ENCODE results near the gene GPR176.

Gene GPR176

GRCh38 chr15:39864116-39864515, 56.0 kb downstream of the GPR176 start:
- DNase-seq (ENCODE audit: low read depth, low spot score): no peak
- TF ChIP-seq CTCF (IDR thresholded peaks at IDR 0.05; ENCODE audit: low read depth, low read length): no peak
- in situ Hi-C loops (cut with HindIII; ENCODE audit: low sequenced_read_pairs): no loop called here
- no peak overlapping the region for H3K4me3 ChIP-seq (ENCODE audit: low read depth, low read length)

- no peak for TF ChIP-seq CTCF (IDR thresholded peaks at IDR 0.05; ENCODE audit: low read depth, low read length)
- H3K4me3 ChIP-seq (ENCODE audit: low read depth, low read length): no peak overlapping the region
- DNase-seq (ENCODE audit: low read depth, low spot score): no peak
- in situ Hi-C loops (cut with HindIII; ENCODE audit: low sequenced_read_pairs): no loop called here
These were observed 59.2 kb downstream of the GPR176 start for GRCh38 chr15:39860871-39861270.

- DNase-seq (ENCODE audit: low read depth, low spot score): peak; percentile 22
- in situ Hi-C loops (cut with HindIII; ENCODE audit: low sequenced_read_pairs): no loop called here
- no peak overlapping the region for H3K4me3 ChIP-seq (ENCODE audit: low read depth, low read length)
- no peak for TF ChIP-seq CTCF (IDR thresholded peaks at IDR 0.05; ENCODE audit: low read depth, low read length)
These were observed 59.9 kb downstream of the GPR176 start for GRCh38 chr15:39860200-39860599.

DNA sequence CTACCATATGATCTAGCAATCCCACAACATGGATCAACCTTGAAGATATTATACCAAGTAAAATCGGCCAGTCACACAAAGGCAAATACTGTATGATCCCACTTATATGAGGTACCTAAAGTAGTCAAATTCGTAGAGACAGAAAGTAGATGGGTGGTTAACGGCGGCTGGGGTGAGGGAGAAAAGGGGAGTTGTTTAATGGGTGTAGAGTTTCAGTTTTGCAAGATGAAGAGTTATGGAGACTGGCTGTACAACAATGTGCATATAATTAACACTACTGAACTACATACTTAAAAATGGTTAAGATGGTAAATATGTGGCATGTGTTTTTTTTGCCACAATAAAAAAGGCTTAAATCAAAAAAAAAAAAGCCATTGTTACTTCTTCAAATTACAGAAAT, 60.4 kb downstream of the GPR176 start:
- in situ Hi-C loops (cut with HindIII; ENCODE audit: low sequenced_read_pairs): no loop called here
- no peak overlapping the region for H3K4me3 ChIP-seq (ENCODE audit: low read depth, low read length)
- TF ChIP-seq CTCF (IDR thresholded peaks at IDR 0.05; ENCODE audit: low read depth, low read length): no peak
- DNase-seq (ENCODE audit: low read depth, low spot score): no peak

GRCh38 chr15:39857132-39857531, 62.9 kb downstream of the GPR176 start:
- TF ChIP-seq CTCF (IDR thresholded peaks at IDR 0.05; ENCODE audit: low read depth, low read length): no peak
- DNase-seq (ENCODE audit: low read depth, low spot score): no peak
- in situ Hi-C loops (cut with HindIII; ENCODE audit: low sequenced_read_pairs): no loop called here
- no peak overlapping the region for H3K4me3 ChIP-seq (ENCODE audit: low read depth, low read length)

GRCh38 chr15:39856357-39856756, 63.7 kb downstream of the GPR176 start:
- no peak for DNase-seq (ENCODE audit: low read depth, low spot score)
- TF ChIP-seq CTCF (IDR thresholded peaks at IDR 0.05; ENCODE audit: low read depth, low read length): no peak
- H3K4me3 ChIP-seq (ENCODE audit: low read depth, low read length): no peak overlapping the region
- in situ Hi-C loops (cut with HindIII; ENCODE audit: low sequenced_read_pairs): no loop called here

DNA sequence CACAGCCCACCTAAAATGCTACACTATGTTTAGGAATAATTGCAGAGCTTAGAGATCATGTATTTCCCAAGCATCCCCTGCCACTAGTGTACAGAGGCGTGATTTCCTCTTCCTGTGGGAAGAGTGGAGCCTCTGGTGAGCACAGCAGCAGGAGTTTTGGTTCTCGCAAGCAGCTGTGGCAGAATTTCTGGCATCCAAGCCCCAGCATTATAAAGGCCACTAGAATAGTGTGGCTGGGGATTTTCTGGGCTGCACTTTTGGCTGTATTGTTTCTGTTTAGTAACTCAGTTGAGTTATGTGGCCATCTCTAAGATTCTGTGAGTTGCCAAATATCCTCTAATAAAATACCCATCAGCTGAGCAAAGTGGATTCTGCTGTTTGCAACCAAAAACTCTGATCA, 64.7 kb downstream of the GPR176 start:
- TF ChIP-seq CTCF (IDR thresholded peaks at IDR 0.05; ENCODE audit: low read depth, low read length): no peak
- H3K4me3 ChIP-seq (ENCODE audit: low read depth, low read length): no peak overlapping the region
- in situ Hi-C loops (cut with HindIII; ENCODE audit: low sequenced_read_pairs): no loop called here
- DNase-seq (ENCODE audit: low read depth, low spot score): no peak

Data from astrocyte of the spinal cord (primary cell).